Activated T-cell treated with anti-CD3 and anti-CD28 coated beads for 48 hours (primary cell): ENCODE data around the gene TMEM143.
"Not testable (repeated sequence)": the region's sequence is repeated elsewhere in the genome, so short reads cannot be mapped to it uniquely, and the experiment has no call there.

ENCODE experiments used
- DNase-seq: peaks from one replicate; pipeline ENCODE4 v3.0.0-alpha.2; 2020; ENCODE audit warnings: low read depth

The TMEM143 gene

GRCh38 chr19:48296963-48297734 is 66.6 kb downstream of the TMEM143 start:
- DNase-seq = no peak

- DNase-seq = no peak
Observed at GRCh38 chr19:48295458-48295857, 68.3 kb downstream of the TMEM143 start.

- no peak for DNase-seq
Observed at GRCh38 chr19:48292798-48293197, 70.9 kb downstream of the TMEM143 start.

GRCh38 chr19:48291489-48291815 is 72.3 kb downstream of the TMEM143 start:
- DNase-seq = not testable (repeated sequence)

GRCh38 chr19:48290771-48291488 is 72.8 kb downstream of the TMEM143 start:
- DNase-seq = peak; percentile 53

GRCh38 chr19:48290401-48290770 is 73.4 kb downstream of the TMEM143 start:
- no peak for DNase-seq

- DNase-seq = no peak
Observed at GRCh38 chr19:48287748-48288147, 76.0 kb downstream of the TMEM143 start.

- DNase-seq = no peak
Observed at GRCh38 chr19:48284896-48285295, 78.8 kb downstream of the TMEM143 start.

- DNase-seq = no peak
Observed at GRCh38 chr19:48283908-48284307, 79.8 kb downstream of the TMEM143 start.
